HCT116 (cell line): ENCODE measurements around the gene KRTAP5-3. TPM values are rescaled to one million over a fixed set of nuclear protein-coding genes. Genes with fewer than 3 reads are reported as not detected.

Experiments used
- ATAC-seq: fragments of 200-7000 bp; cut with Tn5 transposase; 2 replicates; pipeline ENCODE4 v1.9.1; 2020; ENCODE audit warnings: mild to moderate bottlenecking, moderate library complexity
- BruUV-seq: library from RNA; stranded (reverse); fragments of 400-500 nt; replicated peaks from 2 replicates; lab custom pipeline; 2021; lab: Mats Ljungman, UMichigan
- CTCF ChIA-PET: fragments of 300-600 bp; sonication (Branson Sonifier 250); formaldehyde crosslinking; loops from one replicate; lab custom pipeline; 2021; ENCODE audit warnings: antibody characterized with exemption; lab: Charles Lee
- POLR2A ChIA-PET: fragments of 300-600, 350-600 bp; sonication (Branson Sonifier 250); formaldehyde crosslinking; loops from one replicate; lab custom pipeline; 2021; ENCODE audit warnings: antibody characterized with exemption; lab: Charles Lee
- RAD21 ChIA-PET, 2 experiments: fragments of 300-600 bp; sonication (Branson Sonifier 250); formaldehyde crosslinking; loops; one replicate each; lab custom pipeline; 2023; ENCODE audit warnings: low total read pairs in 2 of 2; ENCODE audit not compliant: uncharacterized antibody in 2 of 2, unreplicated experiment in 2 of 2, low non-redundant PET in 1 of 2; lab: Charles Lee
- DNase-seq: peaks from one replicate; pipeline ENCODE4 v3.0.0-alpha.2; 2010; ENCODE audit warnings: low read depth, low spot score
- H2AFZ ChIP-seq: fragments of 200-600 bp; shearing (Covaris generic), sonication (generic); 2 replicates; pipeline ENCODE4 v1.6.1; 2017; ENCODE audit warnings: low read depth, mixed run types, mixed read lengths, antibody characterized with exemption, low read length; ENCODE audit not compliant: poor library complexity, severe bottlenecking
- H3K27ac ChIP-seq: 2 replicates; pipeline ENCODE4 v1.5.1; 2012; ENCODE audit warnings: low read depth, low read length
- H3K27me3 ChIP-seq: fragments of 200-600 bp; sonication (generic); 2 replicates; pipeline ENCODE4 v1.6.1; 2016; ENCODE audit warnings: mixed run types, low read length, mixed read lengths; ENCODE audit not compliant: insufficient read depth
- H3K36me3 ChIP-seq, 2 experiments: fragments of 200-500 bp in 1 of 2; fragments of 200-600 bp in 1 of 2; sonication (Bioruptor generic) in 1 of 2; sonication (generic) in 1 of 2; 2 replicates each; pipeline versions ENCODE4 v1.5.1 to v1.6.1; 2014 to 2016; ENCODE audit warnings: low read length in 2 of 2, inconsistent platforms in 1 of 2, mixed read lengths in 1 of 2, mixed run types in 1 of 2; ENCODE audit not compliant: insufficient read depth in 2 of 2, control insufficient read depth in 1 of 2
- H3K4me1 ChIP-seq, 2 experiments: fragments of 200-600 bp in 1 of 2; sonication (generic) in 1 of 2; 2 replicates each; pipeline versions ENCODE4 v1.5.1 to v1.6.1; 2012 to 2017; ENCODE audit warnings: low read length in 2 of 2, inconsistent platforms in 1 of 2, mild to moderate bottlenecking in 1 of 2, mixed read lengths in 1 of 2, mixed run types in 1 of 2, moderate library complexity in 1 of 2; ENCODE audit not compliant: insufficient read depth in 2 of 2, control insufficient read depth in 1 of 2
- H3K4me2 ChIP-seq: fragments of 200-600 bp; sonication (generic); 2 replicates; pipeline ENCODE4 v1.6.1; 2017; ENCODE audit warnings: mixed run types, low read length, mixed read lengths
- H3K4me3 ChIP-seq, 2 experiments: fragments of 200-600 bp in 1 of 2; sonication (generic) in 1 of 2; replicated peaks in 1 of 2; 2 replicates each; pipeline ENCODE4 v1.5.1; 2011 to 2016; ENCODE audit warnings: low read length in 2 of 2, control low read depth in 1 of 2, low read depth in 1 of 2, mild to moderate bottlenecking in 1 of 2, mixed read lengths in 1 of 2, mixed run types in 1 of 2
- H3K79me2 ChIP-seq: fragments of 200-600 bp; sonication (generic); 2 replicates; pipeline ENCODE4 v1.6.1; 2017; ENCODE audit warnings: mild to moderate bottlenecking, mixed run types, low read length, moderate library complexity, mixed read lengths; ENCODE audit not compliant: insufficient read depth
- H3K9ac ChIP-seq: fragments of 200-600 bp; sonication (generic); 2 replicates; pipeline ENCODE4 v1.6.1; 2016; ENCODE audit warnings: low read length, mixed read lengths
- H3K9me2 ChIP-seq: fragments of 200-600 bp; sonication (generic), shearing (Covaris generic); 2 replicates; pipeline ENCODE4 v1.6.1; 2017; ENCODE audit warnings: mixed run types, mild to moderate bottlenecking, moderate library complexity; ENCODE audit not compliant: insufficient read depth
- H3K9me3 ChIP-seq, 2 experiments: fragments of 200-500 bp in 1 of 2; fragments of 200-600 bp in 1 of 2; sonication (Bioruptor generic) in 1 of 2; sonication (generic) in 1 of 2; 2 replicates each; pipeline ENCODE4 v1.6.1; 2014 to 2017; ENCODE audit warnings: low read length in 2 of 2, mixed read lengths in 2 of 2, inconsistent platforms in 1 of 2, low read depth in 1 of 2, mild to moderate bottlenecking in 1 of 2, mixed run types in 1 of 2, moderate library complexity in 1 of 2; ENCODE audit not compliant: control insufficient read depth in 1 of 2, insufficient read depth in 1 of 2
- H4K20me1 ChIP-seq: fragments of 200-600 bp; sonication (generic), shearing (Covaris generic); 2 replicates; pipeline ENCODE4 v1.6.1; 2017; ENCODE audit warnings: mixed run types, mild to moderate bottlenecking, moderate library complexity; ENCODE audit not compliant: insufficient read depth
- ATF3 ChIP-seq: IDR thresholded peaks from 2 replicates; pipeline ENCODE4 v1.6.1; 2012
- CTCF ChIP-seq, 3 experiments: fragments of 200-600 bp in 1 of 3; sonication (generic) in 1 of 3; IDR thresholded peaks in 2 of 3; conservative IDR thresholded peaks in 1 of 3; 2 replicates each; pipeline ENCODE4 v1.5.1; 2012 to 2017; ENCODE audit warnings: low read depth in 2 of 3, low read length in 2 of 3, antibody characterized with exemption in 1 of 3, borderline replicate concordance in 1 of 3, control low read depth in 1 of 3, mild to moderate bottlenecking in 1 of 3, mixed read lengths in 1 of 3, mixed run types in 1 of 3, moderate library complexity in 1 of 3; ENCODE audit not compliant: insufficient read depth in 1 of 3
- EGR1 ChIP-seq: IDR thresholded peaks from 2 replicates; pipeline ENCODE4 v1.6.1; 2012; ENCODE audit warnings: low read depth
- ELF1 ChIP-seq: IDR thresholded peaks from 2 replicates; pipeline ENCODE4 v1.6.1; 2012; ENCODE audit warnings: low read depth, borderline replicate concordance
- EZH2 ChIP-seq: fragments of 200-600 bp; sonication (generic); IDR thresholded peaks from 2 replicates; pipeline ENCODE4 v1.6.1; 2017; ENCODE audit warnings: antibody characterized with exemption, mixed run types
- JUND ChIP-seq: IDR thresholded peaks from 2 replicates; pipeline ENCODE4 v1.6.1; 2012
- POLR2AphosphoS5 ChIP-seq: IDR thresholded peaks from 2 replicates; pipeline ENCODE4 v1.6.1; 2011; ENCODE audit warnings: mild to moderate bottlenecking, low read depth, low read length, moderate library complexity
- RAD21 ChIP-seq: IDR thresholded peaks from 2 replicates; pipeline ENCODE4 v1.6.1; 2012; ENCODE audit warnings: low read depth, mild to moderate bottlenecking
- ZFX ChIP-seq: fragments of 450-650 bp; IDR thresholded peaks from 2 replicates; pipeline ENCODE4 v1.6.1; 2017
- intact Hi-C: fragments of 100-400 bp; cut with micrococcal nuclease; formaldehyde crosslinking; loops from 2 replicates; pipeline ENCODE4 v1.10.0; 2022
- total RNA-seq: library from RNA; stranded (reverse); gene quantifications from one replicate; pipeline ENCODE4 v1.2.1, GENCODE V29; 2021; ENCODE audit not compliant: unreplicated experiment
- TF ChIP-seq, protein P1 (sequence below): IDR thresholded peaks from 2 replicates; pipeline ENCODE4 v1.6.1; 2011; ENCODE audit warnings: mild to moderate bottlenecking, low read length, moderate library complexity; ENCODE audit not compliant: insufficient replicate concordance; ENCODE audit errors: extremely low read depth

Gene KRTAP5-3
- total RNA-seq, 1 experiment from 2014 or later: not detected

DNA sequence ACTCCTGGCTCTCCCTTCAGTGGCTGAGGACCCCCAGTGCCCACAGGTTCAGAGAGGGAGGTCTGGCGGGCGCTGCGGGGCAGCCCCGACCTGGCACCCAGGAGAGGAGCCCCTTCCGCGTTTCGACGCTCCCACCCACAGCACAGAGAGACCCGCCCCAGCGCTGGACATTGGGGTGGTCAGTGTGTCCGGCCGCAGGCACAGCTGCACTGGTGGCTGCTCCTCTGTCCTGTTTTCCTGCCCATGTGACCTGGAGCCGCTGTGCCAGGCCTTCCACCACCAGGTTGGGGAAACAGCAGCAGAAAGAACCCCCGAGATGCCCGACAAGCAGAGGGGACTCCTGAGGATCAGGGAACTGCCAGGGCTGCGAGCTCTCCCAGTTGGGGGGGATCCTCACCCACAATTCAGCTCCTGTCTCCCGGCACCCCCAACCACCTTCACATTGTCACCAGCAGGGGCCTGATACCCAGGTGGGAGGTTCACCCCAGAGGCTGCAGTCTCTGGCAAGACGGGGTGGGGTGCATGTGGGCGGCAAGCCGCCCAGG, 35.0 kb upstream of the KRTAP5-3 start:
- Histone ChIP-seq H3K79me2 (no peaks in the 10 kb centered on the region), H4K20me1 (no peaks in the 10 kb centered on the region), H3K9me3 (no peaks in the 10 kb centered on the region), H3K4me2 (no peak overlapping the region), H2AFZ (no peak overlapping the region), H3K27me3 (no peaks in the 10 kb centered on the region), H3K27ac (no peak overlapping the region), H3K36me3 (no peaks in the 10 kb centered on the region), H3K4me1 (peaks cover 0 to 9% of the 10 kb centered on the region in 2 experiments; a peak in 1 of 4 replicates), H3K9ac (no peak overlapping the region), H3K9me2 (no peaks in the 10 kb centered on the region), H3K4me3 (no peak overlapping the region)
- BruUV-seq: no TSS peak
- ATAC-seq (no peak), DNase-seq (no peak)
- ChIA-PET RAD21 (no interaction called here), POLR2A (no interaction called here), CTCF (interaction anchor here (1.0 kb wide), 1 partner anchor 9 kb away, joined by 4 read pairs; no protein-coding TSS in a partner anchor)
- intact Hi-C loops: no loop called here
- TF ChIP-seq EGR1 (no peak), ELF1 (no peak), RAD21 (no peak), CTCF (IDR thresholded peaks at IDR 0.05 in 2 of 3, conservative IDR thresholded peaks at IDR 0.05 in 1 of 3; ENCODE audit: borderline replicate concordance in 1 of 3, insufficient read depth in 1 of 3, low read depth in 2 of 3, low read length in 2 of 3) (0 out of 6 replicates have a peak, but pooled peaks of 2 of the 3 experiments have one; percentile 2 to 6)

DNA sequence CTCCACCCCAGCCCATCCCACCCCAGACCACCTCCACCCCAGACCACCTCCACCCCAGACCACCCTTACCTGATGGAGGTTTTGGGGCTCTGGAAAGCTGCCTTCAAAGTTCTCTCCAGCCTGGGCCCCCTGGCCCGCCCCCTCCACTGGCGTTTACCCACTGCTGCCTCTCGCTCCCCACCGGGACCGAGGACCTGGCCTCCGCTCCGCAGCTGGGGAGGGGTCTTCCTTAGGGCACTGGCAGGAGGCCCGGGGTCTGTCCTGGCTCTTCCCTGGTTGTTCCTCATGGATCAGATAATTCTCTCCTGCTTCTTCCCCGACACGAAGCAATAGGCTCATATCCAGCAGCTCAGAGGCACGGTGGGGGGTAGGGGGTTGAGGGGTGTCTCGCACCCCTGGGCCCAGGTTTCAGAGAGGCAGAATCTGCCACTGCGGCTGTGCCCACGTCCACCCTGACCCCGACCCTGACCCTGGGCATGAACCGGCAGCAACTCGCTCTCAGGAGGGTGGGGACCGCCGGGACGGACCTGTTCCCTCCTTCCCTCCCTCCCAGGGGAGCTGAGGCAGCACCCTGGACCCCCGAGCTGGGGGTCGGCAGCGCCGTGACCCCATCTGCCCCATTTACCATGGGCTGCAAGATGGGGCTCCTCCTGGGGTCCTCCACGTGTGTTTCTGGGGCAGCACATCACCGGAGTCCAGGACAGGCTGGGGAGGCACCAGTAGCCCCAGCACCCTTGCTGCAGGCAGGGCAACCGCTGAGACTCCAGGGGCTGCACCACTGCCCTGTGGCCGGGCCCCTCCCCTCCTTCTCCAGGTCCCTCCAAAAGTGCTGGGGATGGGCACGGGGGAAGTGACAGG, 34.3 kb upstream of the KRTAP5-3 start:
- no peak overlapping the region for H3K9ac ChIP-seq
- no peaks in the 10 kb centered on the region for H3K9me2 ChIP-seq
- no peak overlapping the region for H3K4me2 ChIP-seq
- ChIA-PET CTCF (no interaction called here), POLR2A (no interaction called here), RAD21 (no interaction called here)
- H3K79me2 ChIP-seq: no peaks in the 10 kb centered on the region
- H3K36me3 ChIP-seq: no peaks in the 10 kb centered on the region
- no peak overlapping the region for H3K4me3 ChIP-seq
- intact Hi-C loops: no loop called here
- no peak overlapping the region for H2AFZ ChIP-seq
- no peaks in the 10 kb centered on the region for H3K27me3 ChIP-seq
- H3K4me1 ChIP-seq: peaks cover 0 to 9% of the 10 kb centered on the region in 2 experiments; a peak in 1 of 4 replicates
- DNase-seq (no peak), ATAC-seq (no peak)
- no TSS peak for BruUV-seq
- H3K9me3 ChIP-seq: no peaks in the 10 kb centered on the region
- no peaks in the 10 kb centered on the region for H4K20me1 ChIP-seq
- no peak overlapping the region for H3K27ac ChIP-seq
- TF ChIP-seq, protein P1, sequence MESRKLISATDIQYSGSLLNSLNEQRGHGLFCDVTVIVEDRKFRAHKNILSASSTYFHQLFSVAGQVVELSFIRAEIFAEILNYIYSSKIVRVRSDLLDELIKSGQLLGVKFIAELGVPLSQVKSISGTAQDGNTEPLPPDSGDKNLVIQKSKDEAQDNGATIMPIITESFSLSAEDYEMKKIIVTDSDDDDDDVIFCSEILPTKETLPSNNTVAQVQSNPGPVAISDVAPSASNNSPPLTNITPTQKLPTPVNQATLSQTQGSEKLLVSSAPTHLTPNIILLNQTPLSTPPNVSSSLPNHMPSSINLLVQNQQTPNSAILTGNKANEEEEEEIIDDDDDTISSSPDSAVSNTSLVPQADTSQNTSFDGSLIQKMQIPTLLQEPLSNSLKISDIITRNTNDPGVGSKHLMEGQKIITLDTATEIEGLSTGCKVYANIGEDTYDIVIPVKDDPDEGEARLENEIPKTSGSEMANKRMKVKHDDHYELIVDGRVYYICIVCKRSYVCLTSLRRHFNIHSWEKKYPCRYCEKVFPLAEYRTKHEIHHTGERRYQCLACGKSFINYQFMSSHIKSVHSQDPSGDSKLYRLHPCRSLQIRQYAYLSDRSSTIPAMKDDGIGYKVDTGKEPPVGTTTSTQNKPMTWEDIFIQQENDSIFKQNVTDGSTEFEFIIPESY: no peak
- TF ChIP-seq ZFX: no peak
- TF ChIP-seq POLR2AphosphoS5: no peak
- TF ChIP-seq RAD21: no peak
- TF ChIP-seq JUND: no peak
- no peak for TF ChIP-seq ATF3
- no peak for TF ChIP-seq CTCF (IDR thresholded peaks at IDR 0.05 in 2 of 3, conservative IDR thresholded peaks at IDR 0.05 in 1 of 3; ENCODE audit: borderline replicate concordance in 1 of 3, insufficient read depth in 1 of 3, low read depth in 2 of 3, low read length in 2 of 3)
- no peak for TF ChIP-seq EZH2
